Neural progenitor cell (in vitro differentiated cells): ENCODE measurements around the gene SMARCA4.

Source experiments
- EZH2 ChIP-seq: fragments of 200-600 bp; sonication (generic); IDR thresholded peaks from 2 replicates; pipeline ENCODE4 v1.6.1; 2017; ENCODE audit warnings: antibody characterized with exemption, mild to moderate bottlenecking, moderate library complexity
- TF ChIP-seq, protein P1 (sequence below): fragments of 200-600 bp; sonication (generic); IDR thresholded peaks from 2 replicates; pipeline ENCODE4 v1.5.1; 2017; ENCODE audit warnings: antibody characterized with exemption, mild to moderate bottlenecking

DNA sequence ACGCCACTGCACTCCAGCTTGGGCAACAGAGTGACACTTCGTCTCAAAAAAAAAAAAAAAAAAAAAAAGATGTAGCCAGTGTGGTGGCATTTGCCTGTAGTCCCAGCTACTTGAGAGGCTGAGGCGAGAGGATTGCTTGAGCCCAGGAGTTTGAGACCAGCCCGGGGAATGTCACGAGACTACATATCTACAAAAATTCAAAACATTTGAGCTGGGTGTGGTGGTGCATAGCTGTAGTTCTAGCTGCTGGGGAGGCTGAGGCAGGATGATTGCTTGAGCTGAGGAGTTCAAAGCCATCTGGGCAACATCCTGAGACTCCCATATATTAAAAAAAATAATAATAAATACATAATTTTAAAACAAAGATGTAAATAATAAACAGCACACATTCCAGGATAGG is 46.6 kb downstream of the SMARCA4 start:
- no peak for TF ChIP-seq EZH2
- TF ChIP-seq, protein P1, sequence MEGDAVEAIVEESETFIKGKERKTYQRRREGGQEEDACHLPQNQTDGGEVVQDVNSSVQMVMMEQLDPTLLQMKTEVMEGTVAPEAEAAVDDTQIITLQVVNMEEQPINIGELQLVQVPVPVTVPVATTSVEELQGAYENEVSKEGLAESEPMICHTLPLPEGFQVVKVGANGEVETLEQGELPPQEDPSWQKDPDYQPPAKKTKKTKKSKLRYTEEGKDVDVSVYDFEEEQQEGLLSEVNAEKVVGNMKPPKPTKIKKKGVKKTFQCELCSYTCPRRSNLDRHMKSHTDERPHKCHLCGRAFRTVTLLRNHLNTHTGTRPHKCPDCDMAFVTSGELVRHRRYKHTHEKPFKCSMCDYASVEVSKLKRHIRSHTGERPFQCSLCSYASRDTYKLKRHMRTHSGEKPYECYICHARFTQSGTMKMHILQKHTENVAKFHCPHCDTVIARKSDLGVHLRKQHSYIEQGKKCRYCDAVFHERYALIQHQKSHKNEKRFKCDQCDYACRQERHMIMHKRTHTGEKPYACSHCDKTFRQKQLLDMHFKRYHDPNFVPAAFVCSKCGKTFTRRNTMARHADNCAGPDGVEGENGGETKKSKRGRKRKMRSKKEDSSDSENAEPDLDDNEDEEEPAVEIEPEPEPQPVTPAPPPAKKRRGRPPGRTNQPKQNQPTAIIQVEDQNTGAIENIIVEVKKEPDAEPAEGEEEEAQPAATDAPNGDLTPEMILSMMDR, result no peak
